ENCODE results near the gene ADRB2.

DNA sequence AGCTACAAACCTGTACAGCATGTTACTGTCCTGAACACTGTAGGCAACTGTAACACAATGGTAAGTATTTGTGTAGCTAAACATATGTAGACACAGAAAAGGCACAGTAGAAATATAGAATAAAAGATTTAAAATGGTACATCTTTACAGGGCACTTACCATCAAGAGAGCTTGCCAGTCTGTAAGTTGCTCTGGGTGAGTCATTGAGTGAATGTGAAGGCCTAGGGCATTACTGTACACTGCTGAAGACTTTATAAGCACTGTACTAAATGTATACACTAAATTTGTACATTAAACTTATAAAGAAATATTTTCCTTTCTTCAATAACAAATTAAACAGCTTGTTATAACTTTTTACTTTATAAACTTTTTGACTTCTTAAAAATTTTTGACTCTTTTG, 20.5 kb downstream of the ADRB2 start:
- TF ChIP-seq CTCF (IDR thresholded peaks at IDR 0.05) (no peak), POLR2AphosphoS5 (IDR thresholded peaks at IDR 0.05) (no peak), POLR2A (IDR thresholded peaks at IDR 0.05) (no peak)
